Measurements from ENCODE around the gene ZFAND2B. TPM values are rescaled to one million over a fixed set of nuclear protein-coding genes. Genes with fewer than 3 reads are reported as not detected.

ZFAND2B gene
- polyA plus RNA-seq, 1 donor (not counting 4 experiments of a cell fraction or from before 2014, with no cell fraction given) = 23.2 TPM

- Histone ChIP-seq H3K36me3 (ENCODE audit: control insufficient read depth in 2 of 2, extremely low read depth in 1 of 2, insufficient read depth in 2 of 2, low read length in 2 of 2) (peaks cover 31 to 40% of the 10 kb centered on the region in 2 experiments), H3K27ac (ENCODE audit: control insufficient read depth, insufficient read depth, low read length) (no peak overlapping the region), H3K9me1 (ENCODE audit: control insufficient read depth, extremely low read depth, insufficient read depth, low read length) (no peaks in the 10 kb centered on the region), H3K4me1 (ENCODE audit: control insufficient read depth, extremely low read depth, insufficient read depth, low read length) (peaks cover 18% of the 10 kb centered on the region), H3K4me3 (ENCODE audit: control insufficient read depth in 2 of 3, extremely low read depth in 1 of 3, insufficient read depth in 2 of 3, low read depth in 1 of 3, low read length in 3 of 3) (no peak overlapping the region), H3K79me2 (ENCODE audit: control insufficient read depth, insufficient read depth, low read length) (no peaks in the 10 kb centered on the region), H3K9ac (ENCODE audit: control insufficient read depth, extremely low read depth, insufficient read depth, low read length) (no peak overlapping the region), H3K9me3 (ENCODE audit: control insufficient read depth, low read depth, low read length) (no peaks in the 10 kb centered on the region), H2AFZ (ENCODE audit: control insufficient read depth, low read length) (no peak overlapping the region), H4K20me1 (ENCODE audit: control insufficient read depth, extremely low read depth, insufficient read depth, low read length) (no peaks in the 10 kb centered on the region), H3K4me2 (ENCODE audit: control insufficient read depth, extremely low read depth, insufficient read depth, low read depth, low read length) (no peak overlapping the region), H3K27me3 (ENCODE audit: control insufficient read depth, extremely low read depth, insufficient read depth, low read length) (no peaks in the 10 kb centered on the region)
- FAIRE-seq = no peak
- TF ChIP-seq EZH2 (IDR thresholded peaks at IDR 0.05; ENCODE audit: low read length) (no peak), CTCF (optimal IDR thresholded peaks at IDR 0.05 in 1 of 3, IDR thresholded peaks at IDR 0.05 in 1 of 3, conservative IDR thresholded peaks at IDR 0.05 in 1 of 3; ENCODE audit: extremely low read depth in 1 of 3, insufficient read depth in 2 of 3, low read length in 3 of 3) (no peak)
- no peak for DNase-seq (ENCODE audit: low read depth, low spot score)
- dilution Hi-C loops (cut with MboI; ENCODE audit: extremely low pct_ligation_motif_present, low sequenced_read_pairs) = no loop called here
Measured at GRCh38 chr2:219219784-219220532, 13.4 kb downstream of the ZFAND2B start.

GRCh38 chr2:219220652-219221402, 14.2 kb downstream of the ZFAND2B start:
- no peaks in the 10 kb centered on the region for H3K9me3 ChIP-seq (ENCODE audit: control insufficient read depth, low read depth, low read length)
- no peaks in the 10 kb centered on the region for H4K20me1 ChIP-seq (ENCODE audit: control insufficient read depth, extremely low read depth, insufficient read depth, low read length)
- H2AFZ ChIP-seq (ENCODE audit: control insufficient read depth, low read length) = no peak overlapping the region
- dilution Hi-C loops (cut with MboI; ENCODE audit: extremely low pct_ligation_motif_present, low sequenced_read_pairs) = no loop called here
- FAIRE-seq = no peak
- no peak overlapping the region for H3K4me2 ChIP-seq (ENCODE audit: control insufficient read depth, extremely low read depth, insufficient read depth, low read depth, low read length)
- no peak overlapping the region for H3K9ac ChIP-seq (ENCODE audit: control insufficient read depth, extremely low read depth, insufficient read depth, low read length)
- H3K27ac ChIP-seq (ENCODE audit: control insufficient read depth, insufficient read depth, low read length) = no peak overlapping the region
- no peaks in the 10 kb centered on the region for H3K79me2 ChIP-seq (ENCODE audit: control insufficient read depth, insufficient read depth, low read length)
- no peak overlapping the region for H3K4me3 ChIP-seq (ENCODE audit: control insufficient read depth in 2 of 3, extremely low read depth in 1 of 3, insufficient read depth in 2 of 3, low read depth in 1 of 3, low read length in 3 of 3)
- TF ChIP-seq EZH2 (IDR thresholded peaks at IDR 0.05; ENCODE audit: low read length) = no peak
- no peak for TF ChIP-seq CTCF (optimal IDR thresholded peaks at IDR 0.05 in 1 of 3, IDR thresholded peaks at IDR 0.05 in 1 of 3, conservative IDR thresholded peaks at IDR 0.05 in 1 of 3; ENCODE audit: extremely low read depth in 1 of 3, insufficient read depth in 2 of 3, low read length in 3 of 3)
- H3K27me3 ChIP-seq (ENCODE audit: control insufficient read depth, extremely low read depth, insufficient read depth, low read length) = no peaks in the 10 kb centered on the region
- H3K4me1 ChIP-seq (ENCODE audit: control insufficient read depth, extremely low read depth, insufficient read depth, low read length) = peaks cover 18% of the 10 kb centered on the region
- H3K36me3 ChIP-seq (ENCODE audit: control insufficient read depth in 2 of 2, extremely low read depth in 1 of 2, insufficient read depth in 2 of 2, low read length in 2 of 2) = peaks cover 31 to 46% of the 10 kb centered on the region in 2 experiments
- DNase-seq (ENCODE audit: low read depth, low spot score) = no peak
- no peaks in the 10 kb centered on the region for H3K9me1 ChIP-seq (ENCODE audit: control insufficient read depth, extremely low read depth, insufficient read depth, low read length)
